ENCODE results near the gene SCTR. TPM values are rescaled to one million over a fixed set of nuclear protein-coding genes. Genes with fewer than 3 reads are reported as not detected.

SCTR gene
- 1 to 10 TPM in 6 of 10 donors, under 1 TPM in 4; 0.37 to 3.0 (median 1.1) TPM for polyA plus RNA-seq (ENCODE audit: insufficient read length in 10 of 10)
- long read RNA-seq, donor 1: 0 reads
- long read RNA-seq, donor 2: 0 reads
- long read RNA-seq, donor 3: 0 reads
- long read RNA-seq, donor 4: 0 reads
- long read RNA-seq, donor 5: 0 reads
- long read RNA-seq, donor 6: 0 reads
- long read RNA-seq, donor 7: 0 reads
- long read RNA-seq, donor 8: 0 reads
- long read RNA-seq, donor 9: 0 reads

DNA sequence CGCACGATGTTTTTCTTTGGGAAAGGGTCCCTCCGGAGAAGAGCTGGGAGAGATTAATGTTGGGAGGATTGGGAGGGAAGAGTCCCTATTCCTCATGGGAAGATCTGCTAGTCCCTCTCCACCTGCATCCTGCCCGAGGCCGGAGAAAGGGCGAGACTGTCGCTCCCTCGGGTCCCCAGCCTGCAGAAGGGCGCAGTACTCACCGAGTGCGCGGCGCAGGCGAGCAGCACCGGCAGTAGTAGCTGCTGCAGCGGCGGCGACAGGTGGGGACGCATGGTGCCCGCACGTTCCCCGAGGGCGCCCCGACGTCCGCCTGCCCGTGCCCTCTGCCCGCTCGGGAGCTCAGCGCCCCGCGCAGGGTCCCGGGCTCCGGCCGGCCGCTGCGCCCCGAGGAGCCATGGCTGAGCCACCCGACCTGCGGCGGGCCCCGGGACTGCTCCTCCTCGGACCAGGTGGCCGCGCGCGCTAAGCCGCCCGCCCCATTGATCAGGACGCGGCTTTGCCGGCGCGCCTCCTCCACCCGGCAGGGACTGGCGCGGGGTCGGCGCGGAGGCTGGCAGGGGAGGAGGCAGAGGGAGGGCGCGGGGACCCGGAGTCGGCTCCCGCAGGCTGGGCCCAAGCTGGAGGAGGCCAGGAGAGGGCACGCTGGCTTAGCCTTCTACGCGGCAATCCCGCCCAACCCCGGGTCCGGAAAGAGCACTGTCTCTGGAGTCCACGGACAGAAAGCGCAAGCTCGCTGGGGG, at the start of gene SCTR:
Gene SCTR, minus strand, starts transcription at position 532 of the 743 bp plus-strand sequence. Its CDS starts 257 bp downstream, at position 275.
- DNase-seq: no peak

GRCh38 chr2:119567292-119567691, 43.0 kb upstream of the SCTR start:
- DNase-seq: no peak

DNA sequence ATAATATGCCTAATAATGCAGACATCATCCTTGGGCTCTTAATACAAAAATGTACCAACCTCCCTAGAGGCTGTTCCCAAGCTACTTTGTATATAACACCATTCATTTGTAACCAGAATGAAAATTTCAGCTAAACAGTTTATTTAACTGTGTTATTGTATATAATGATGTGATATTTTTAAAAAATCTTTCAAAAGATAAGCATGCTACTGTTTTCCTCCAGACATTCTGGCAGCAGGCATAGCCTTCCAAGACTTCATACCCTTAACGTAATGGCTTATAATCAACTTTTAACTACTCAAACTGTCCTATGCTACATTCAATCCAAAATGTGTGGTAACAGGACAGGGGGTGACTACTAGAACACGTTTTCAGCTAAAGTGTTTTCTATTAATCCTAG, 41.2 kb upstream of the SCTR start:
- DNase-seq: no peak

GRCh38 chr2:119553687-119554344, 29.5 kb upstream of the SCTR start:
- no peak for DNase-seq

DNA sequence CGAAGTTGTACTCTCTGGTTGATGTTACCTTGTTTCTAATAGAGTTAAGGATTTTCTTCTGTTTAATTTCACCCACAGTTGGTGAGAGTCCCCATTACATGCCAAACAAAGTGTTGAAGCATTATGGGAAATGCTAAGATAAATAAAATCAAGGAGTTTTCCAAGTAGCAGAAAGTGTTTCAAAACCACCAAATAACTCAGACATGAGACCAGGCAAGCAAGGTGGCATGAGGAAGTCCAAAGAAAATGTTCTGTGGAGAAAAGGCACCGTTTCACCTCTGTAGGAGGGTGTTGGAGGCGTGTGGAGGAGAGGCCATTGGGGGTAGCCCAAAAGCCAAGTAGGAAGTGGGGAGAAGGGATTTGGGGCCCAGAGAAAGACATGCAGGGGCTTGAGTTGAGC, 28.6 kb upstream of the SCTR start:
- DNase-seq: no peak

- no peak for DNase-seq
These were observed 26.6 kb upstream of the SCTR start for GRCh38 chr2:119550856-119551255.

GRCh38 chr2:119550346-119550745, 26.1 kb upstream of the SCTR start:
- DNase-seq: no peak

GRCh38 chr2:119549241-119549640, 25.0 kb upstream of the SCTR start:
- peak in 1 of 3 donors; percentile 44 for DNase-seq

DNA sequence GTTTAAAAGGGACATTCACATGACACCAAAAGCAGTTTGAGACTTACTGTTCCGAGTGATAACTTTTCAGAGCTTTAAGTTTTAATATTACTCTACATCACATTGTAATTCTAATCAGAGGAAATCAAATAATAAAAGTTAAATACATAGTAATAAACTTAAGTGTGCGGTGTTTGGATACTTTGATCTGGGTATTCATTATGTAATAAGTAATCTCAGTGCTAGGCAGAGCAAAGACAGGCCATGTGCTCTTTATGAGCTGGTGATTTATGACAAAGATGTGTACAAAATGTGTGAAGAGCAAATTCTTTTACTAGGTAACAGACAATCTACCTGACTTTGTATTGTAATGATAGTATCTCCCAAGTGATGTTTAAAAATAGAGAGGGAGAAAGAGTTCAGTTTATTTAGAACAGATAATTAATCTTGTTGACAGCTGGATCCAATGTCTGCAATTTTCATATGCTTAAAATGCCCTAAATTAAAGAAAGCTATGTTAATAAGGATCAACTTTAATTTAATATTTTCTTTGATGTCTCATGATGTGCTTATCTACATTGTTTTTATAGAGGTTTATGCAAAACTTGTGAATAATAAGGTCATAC, 24.3 kb upstream of the SCTR start:
- no peak for DNase-seq

GRCh38 chr2:119546447-119546767, 22.1 kb upstream of the SCTR start:
- no peak for DNase-seq

- DNase-seq: peak in 1 of 3 donors; percentile 36
These were observed 21.6 kb upstream of the SCTR start for GRCh38 chr2:119545754-119546446.

- DNase-seq: peak in 1 of 3 donors; percentile 19
These were observed 20.7 kb upstream of the SCTR start for GRCh38 chr2:119544939-119545475.

DNA sequence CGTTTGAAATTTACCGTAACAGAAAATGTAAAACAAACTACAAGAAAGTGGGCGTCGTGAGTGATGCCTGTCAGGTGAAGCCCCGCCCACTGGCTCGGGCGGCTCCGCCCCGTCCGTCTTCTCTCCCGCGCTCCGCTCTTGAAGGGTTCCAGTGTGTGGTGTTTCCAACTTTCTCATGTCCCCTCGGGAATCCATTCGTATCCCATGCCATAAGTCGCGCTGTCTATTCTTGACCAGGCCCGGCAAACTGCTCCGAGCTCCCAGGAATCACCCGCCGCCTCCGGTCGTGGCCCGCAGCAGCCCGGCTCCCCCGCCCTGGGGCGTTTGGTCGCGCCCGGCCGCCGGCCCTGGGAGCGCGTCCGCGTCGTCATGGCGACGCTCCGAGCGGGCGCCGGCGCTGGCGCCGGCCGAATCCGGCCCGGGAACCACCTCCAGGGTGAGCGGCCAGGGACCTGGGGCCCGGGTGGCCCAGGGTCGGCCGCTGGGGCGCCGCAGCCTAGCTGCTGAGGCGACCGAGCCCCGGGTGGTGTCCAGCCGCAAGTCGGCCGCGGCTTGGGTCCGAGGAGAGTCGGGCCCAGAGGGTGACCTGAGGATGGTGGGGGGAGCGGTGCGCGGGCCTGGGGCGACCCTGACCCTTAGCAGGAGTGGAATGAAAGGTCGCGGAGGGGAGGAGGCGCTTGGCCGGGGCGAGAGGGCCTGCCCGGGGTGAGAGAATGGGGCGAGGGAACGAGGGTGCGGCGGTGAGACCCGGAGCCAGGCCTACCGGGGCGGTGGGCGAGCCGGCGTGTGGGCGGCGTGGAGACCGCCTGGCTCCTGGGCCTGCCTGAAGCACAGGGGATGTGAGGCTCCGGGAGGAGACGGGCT, 20.0 kb upstream of the SCTR start, which contains the start of gene CFAP221:
Gene CFAP221, plus strand, starts transcription at position 375 of the 864 bp plus-strand sequence. CDS start 1,683 bp downstream, outside the sequence.
- DNase-seq: peak; percentile 42 to 89 (median 80)

- no peak for DNase-seq
These were observed 17.2 kb upstream of the SCTR start for GRCh38 chr2:119541476-119541875.

DNA sequence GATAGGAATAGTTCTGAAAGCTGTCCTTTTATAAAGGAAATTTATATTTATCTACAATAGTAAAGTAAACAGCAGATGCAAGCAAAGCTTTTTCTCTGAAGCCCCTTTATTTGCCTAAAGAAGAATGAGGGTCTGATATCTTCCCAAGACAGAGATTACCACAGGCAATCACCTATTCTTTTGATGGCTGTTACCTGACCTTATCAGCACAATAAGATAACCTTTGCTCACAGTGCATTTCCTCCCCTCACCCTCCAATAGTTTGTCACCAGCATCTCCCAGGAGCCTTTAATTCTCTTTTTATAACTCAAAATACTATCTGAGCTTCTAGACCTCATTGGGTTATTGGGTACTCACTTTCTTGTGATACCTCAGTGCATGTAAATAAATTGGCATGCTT, 13.5 kb upstream of the SCTR start:
- DNase-seq: no peak

DNA sequence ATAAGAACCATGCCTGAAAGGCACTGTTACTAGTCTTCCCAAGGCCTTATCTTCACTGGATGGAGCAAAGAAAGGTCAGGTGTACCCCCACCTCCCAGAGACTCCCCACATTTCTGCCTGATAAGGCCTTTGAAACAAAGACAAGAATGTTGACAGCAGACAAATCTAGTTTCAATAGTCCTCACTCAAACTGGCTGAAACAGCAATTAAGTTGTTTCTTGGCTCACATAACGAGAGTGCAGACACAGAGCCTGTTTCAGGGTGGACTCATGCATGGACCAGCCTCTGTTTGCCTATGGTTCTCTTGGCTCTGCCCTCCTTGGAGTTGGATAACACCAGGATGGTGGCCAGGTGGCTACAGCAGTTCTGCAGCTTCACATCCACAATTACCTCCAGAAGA, 12.4 kb upstream of the SCTR start:
- DNase-seq: no peak

GRCh38 chr2:119536211-119536610, 11.9 kb upstream of the SCTR start:
- no peak for DNase-seq

GRCh38 chr2:119533560-119533959, 9.3 kb upstream of the SCTR start:
- DNase-seq: no peak

GRCh38 chr2:119531292-119531691, 7.0 kb upstream of the SCTR start:
- DNase-seq: no peak

DNA sequence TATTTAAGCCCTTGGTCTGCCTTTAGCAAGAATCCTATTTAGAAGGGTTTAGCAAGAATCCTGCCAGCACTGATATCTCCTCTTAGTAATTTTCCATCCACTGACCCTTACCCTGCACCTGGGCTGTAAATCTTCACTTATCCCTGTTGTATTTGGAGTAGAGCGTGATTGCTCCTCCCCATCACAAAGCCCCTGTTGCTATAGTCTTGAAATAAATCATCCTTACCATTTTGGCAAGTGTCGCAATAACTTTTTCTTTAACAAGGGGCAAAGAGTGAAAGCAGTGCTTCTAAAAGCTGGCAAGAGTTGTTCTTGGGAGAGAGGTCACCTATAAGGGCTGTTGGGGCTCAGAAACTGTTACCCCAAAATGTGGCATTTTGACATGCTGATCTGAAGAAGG, 3.7 kb upstream of the SCTR start:
- DNase-seq: no peak

DNA sequence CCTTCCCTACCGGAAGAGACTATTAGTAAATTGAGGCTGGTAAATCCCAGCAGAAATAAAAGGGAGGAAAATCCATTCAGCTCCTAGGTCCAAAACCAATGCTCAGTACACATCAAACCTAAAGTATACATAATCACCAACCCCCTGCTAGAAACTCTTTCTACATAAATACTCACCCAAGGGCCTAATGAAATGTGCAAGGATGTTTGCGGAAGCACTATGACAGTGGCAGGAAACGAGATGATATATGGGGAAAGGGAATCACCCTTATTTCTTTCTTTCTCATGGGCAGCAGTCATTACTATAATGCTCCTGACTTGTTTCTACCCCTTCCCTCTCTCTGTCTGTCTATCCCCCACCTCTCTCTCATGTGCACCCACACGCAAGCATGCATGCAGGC, 1.3 kb upstream of the SCTR start:
- no peak for DNase-seq

All from muscle of back (tissue), 13 donors.